ENCODE measurements around the gene UQCRHL.
"Not testable (repeated sequence)": the region's sequence is repeated elsewhere in the genome, so short reads cannot be mapped to it uniquely, and the experiment has no call there.

Gene UQCRHL

GRCh38 chr1:15828931-15829330 lies 21.5 kb upstream of the UQCRHL start:
- ATAC-seq, result not testable (repeated sequence)

DNA sequence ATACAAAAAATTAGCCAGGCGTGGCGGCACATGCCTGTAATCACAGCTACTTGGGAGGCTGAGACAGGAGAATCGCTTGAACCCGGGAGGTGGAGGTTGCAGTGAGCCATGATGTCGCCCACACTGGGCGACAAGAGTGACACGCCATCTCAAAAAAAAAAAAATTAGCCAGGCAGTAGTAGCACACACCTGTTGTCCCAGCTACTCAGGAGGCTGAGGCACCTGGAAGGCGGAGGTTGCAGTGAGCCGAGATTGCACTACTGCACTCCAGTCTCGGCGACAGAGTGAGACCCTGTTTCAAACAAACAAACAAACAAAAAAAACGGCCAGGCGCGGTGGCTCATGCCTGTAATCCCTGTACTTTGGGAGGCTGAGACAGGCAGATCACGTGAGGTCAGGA lies 20.1 kb upstream of the UQCRHL start:
- ATAC-seq, result not testable (repeated sequence)

DNA sequence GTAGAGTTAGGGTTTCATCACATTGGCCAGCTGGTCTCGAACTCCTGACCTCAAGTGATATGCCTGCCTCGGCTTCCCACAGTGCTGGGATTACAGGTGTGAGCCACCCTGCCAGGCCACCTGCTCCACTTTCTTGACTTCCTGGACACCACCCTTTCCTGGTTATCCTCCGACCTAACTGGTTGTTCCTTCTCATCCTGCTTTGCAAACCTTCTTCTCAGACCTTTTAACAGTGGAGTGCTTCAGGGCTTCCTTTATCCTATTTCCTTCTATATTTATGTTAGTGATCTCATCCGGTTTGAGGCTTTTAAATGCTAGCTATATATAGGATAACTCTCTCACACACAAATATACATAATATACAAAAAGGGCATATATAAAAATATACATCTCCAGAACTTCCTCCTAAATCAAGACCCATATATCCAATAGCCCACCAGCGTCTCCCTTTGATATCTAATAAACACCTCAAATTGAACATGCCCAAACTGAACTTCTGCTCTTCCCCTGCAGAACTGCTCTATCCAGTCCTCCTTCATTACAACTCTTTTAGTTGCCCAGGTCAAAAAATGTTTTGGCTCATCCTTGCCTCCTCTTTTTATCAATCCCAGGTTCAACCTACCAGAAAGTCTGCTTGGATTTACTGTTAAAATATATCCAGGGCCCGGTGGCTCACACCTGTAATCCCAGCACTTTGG lies 19.5 kb upstream of the UQCRHL start:
- ATAC-seq, result no peak
- TF ChIP-seq OSR1 (CRISPR knock-in tag; IDR thresholded peaks at IDR 0.05), result no peak
- TF ChIP-seq, protein P1, sequence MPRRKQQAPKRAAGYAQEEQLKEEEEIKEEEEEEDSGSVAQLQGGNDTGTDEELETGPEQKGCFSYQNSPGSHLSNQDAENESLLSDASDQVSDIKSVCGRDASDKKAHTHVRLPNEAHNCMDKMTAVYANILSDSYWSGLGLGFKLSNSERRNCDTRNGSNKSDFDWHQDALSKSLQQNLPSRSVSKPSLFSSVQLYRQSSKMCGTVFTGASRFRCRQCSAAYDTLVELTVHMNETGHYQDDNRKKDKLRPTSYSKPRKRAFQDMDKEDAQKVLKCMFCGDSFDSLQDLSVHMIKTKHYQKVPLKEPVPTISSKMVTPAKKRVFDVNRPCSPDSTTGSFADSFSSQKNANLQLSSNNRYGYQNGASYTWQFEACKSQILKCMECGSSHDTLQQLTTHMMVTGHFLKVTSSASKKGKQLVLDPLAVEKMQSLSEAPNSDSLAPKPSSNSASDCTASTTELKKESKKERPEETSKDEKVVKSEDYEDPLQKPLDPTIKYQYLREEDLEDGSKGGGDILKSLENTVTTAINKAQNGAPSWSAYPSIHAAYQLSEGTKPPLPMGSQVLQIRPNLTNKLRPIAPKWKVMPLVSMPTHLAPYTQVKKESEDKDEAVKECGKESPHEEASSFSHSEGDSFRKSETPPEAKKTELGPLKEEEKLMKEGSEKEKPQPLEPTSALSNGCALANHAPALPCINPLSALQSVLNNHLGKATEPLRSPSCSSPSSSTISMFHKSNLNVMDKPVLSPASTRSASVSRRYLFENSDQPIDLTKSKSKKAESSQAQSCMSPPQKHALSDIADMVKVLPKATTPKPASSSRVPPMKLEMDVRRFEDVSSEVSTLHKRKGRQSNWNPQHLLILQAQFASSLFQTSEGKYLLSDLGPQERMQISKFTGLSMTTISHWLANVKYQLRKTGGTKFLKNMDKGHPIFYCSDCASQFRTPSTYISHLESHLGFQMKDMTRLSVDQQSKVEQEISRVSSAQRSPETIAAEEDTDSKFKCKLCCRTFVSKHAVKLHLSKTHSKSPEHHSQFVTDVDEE (CRISPR knock-in tag; IDR thresholded peaks at IDR 0.05), result no peak
- no peak for TF ChIP-seq ESRRG (CRISPR knock-in tag; IDR thresholded peaks at IDR 0.05)
- TF ChIP-seq TOX (CRISPR knock-in tag; IDR thresholded peaks at IDR 0.05; ENCODE audit: borderline replicate concordance), result no peak
- no peak for TF ChIP-seq ARNTL (CRISPR knock-in tag; IDR thresholded peaks at IDR 0.05; ENCODE audit: borderline replicate concordance, low read depth)
- TF ChIP-seq ZNF565 (CRISPR knock-in tag; conservative IDR thresholded peaks at IDR 0.05; ENCODE audit: low read depth), result no peak
- TF ChIP-seq BACH2 (CRISPR knock-in tag; IDR thresholded peaks at IDR 0.05; ENCODE audit: borderline replicate concordance), result no peak
- TF ChIP-seq ISL1 (CRISPR knock-in tag; IDR thresholded peaks at IDR 0.05), result no peak
- TF ChIP-seq TCF4 (CRISPR knock-in tag; IDR thresholded peaks at IDR 0.05; ENCODE audit: borderline replicate concordance), result no peak
- no peak for TF ChIP-seq PATZ1 (CRISPR knock-in tag; IDR thresholded peaks at IDR 0.05; ENCODE audit: borderline replicate concordance)
- TF ChIP-seq, protein P2, sequence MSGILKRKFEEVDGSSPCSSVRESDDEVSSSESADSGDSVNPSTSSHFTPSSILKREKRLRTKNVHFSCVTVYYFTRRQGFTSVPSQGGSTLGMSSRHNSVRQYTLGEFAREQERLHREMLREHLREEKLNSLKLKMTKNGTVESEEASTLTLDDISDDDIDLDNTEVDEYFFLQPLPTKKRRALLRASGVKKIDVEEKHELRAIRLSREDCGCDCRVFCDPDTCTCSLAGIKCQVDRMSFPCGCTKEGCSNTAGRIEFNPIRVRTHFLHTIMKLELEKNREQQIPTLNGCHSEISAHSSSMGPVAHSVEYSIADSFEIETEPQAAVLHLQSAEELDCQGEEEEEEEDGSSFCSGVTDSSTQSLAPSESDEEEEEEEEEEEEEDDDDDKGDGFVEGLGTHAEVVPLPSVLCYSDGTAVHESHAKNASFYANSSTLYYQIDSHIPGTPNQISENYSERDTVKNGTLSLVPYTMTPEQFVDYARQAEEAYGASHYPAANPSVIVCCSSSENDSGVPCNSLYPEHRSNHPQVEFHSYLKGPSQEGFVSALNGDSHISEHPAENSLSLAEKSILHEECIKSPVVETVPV (CRISPR knock-in tag; IDR thresholded peaks at IDR 0.05), result no peak
- TF ChIP-seq PPARA (CRISPR knock-in tag; IDR thresholded peaks at IDR 0.05; ENCODE audit: borderline replicate concordance), result no peak
- TF ChIP-seq CREB5 (CRISPR knock-in tag; IDR thresholded peaks at IDR 0.05; ENCODE audit: low read depth), result no peak
- no peak for TF ChIP-seq ZNF70 (CRISPR knock-in tag; IDR thresholded peaks at IDR 0.05)
- TF ChIP-seq CSDC2 (CRISPR knock-in tag; IDR thresholded peaks at IDR 0.05), result no peak
- TF ChIP-seq ZC3H10 (CRISPR knock-in tag; IDR thresholded peaks at IDR 0.05), result no peak
- no peak for TF ChIP-seq POU6F1 (CRISPR knock-in tag; IDR thresholded peaks at IDR 0.05; ENCODE audit: borderline replicate concordance, low read depth)

- no peak for ATAC-seq
- TF ChIP-seq RARB (CRISPR knock-in tag; IDR thresholded peaks at IDR 0.05) (no peak), PATZ1 (CRISPR knock-in tag; IDR thresholded peaks at IDR 0.05; ENCODE audit: borderline replicate concordance) (no peak), TOX (CRISPR knock-in tag; IDR thresholded peaks at IDR 0.05; ENCODE audit: borderline replicate concordance) (no peak), ZNF8 (CRISPR knock-in tag; IDR thresholded peaks at IDR 0.05) (no peak), SNAI2 (CRISPR knock-in tag; IDR thresholded peaks at IDR 0.05) (no peak), ESRRG (CRISPR knock-in tag; IDR thresholded peaks at IDR 0.05) (no peak)
- TF ChIP-seq, protein P1 (CRISPR knock-in tag; IDR thresholded peaks at IDR 0.05), result no peak
- TF ChIP-seq, protein P2 (CRISPR knock-in tag; IDR thresholded peaks at IDR 0.05), result no peak
Measured at GRCh38 chr1:15825800-15826199, 18.4 kb upstream of the UQCRHL start.

Measured in SK-N-SH treated with all-trans-retinoic acid at 6 μM for 48 hours (cell line).